Neural cell (in vitro differentiated cells): ENCODE results near the gene SCAP.

ENCODE experiments used
- CTCF ChIP-seq: fragments of 450-650 bp; IDR thresholded peaks from 2 replicates; pipeline ENCODE4 v1.5.1; 2014; ENCODE audit warnings: antibody characterized with exemption, mild to moderate bottlenecking, moderate library complexity; ENCODE audit not compliant: poor library complexity, severe bottlenecking
- EZH2 ChIP-seq: fragments of 200-600, 300-800 bp; shearing (Covaris generic), sonication (generic); IDR thresholded peaks from 2 replicates; pipeline ENCODE4 v1.6.1; 2014; ENCODE audit warnings: antibody characterized with exemption, low read length, borderline replicate concordance, mild to moderate bottlenecking; ENCODE audit not compliant: insufficient read depth, poor library complexity, severe bottlenecking
- MXI1 ChIP-seq: fragments of 450-650 bp; conservative IDR thresholded peaks from 2 replicates; pipeline ENCODE4 v1.6.1; 2014; ENCODE audit warnings: antibody characterized with exemption, mild to moderate bottlenecking; ENCODE audit not compliant: poor library complexity, severe bottlenecking
- POLR2AphosphoS5 ChIP-seq: IDR thresholded peaks from 2 replicates; pipeline ENCODE4 v1.6.1; 2012
- RAD21 ChIP-seq: fragments of 450-650 bp; conservative IDR thresholded peaks from 2 replicates; pipeline ENCODE4 v1.6.1; 2014; ENCODE audit warnings: antibody characterized with exemption, mild to moderate bottlenecking, moderate library complexity

- no peak for TF ChIP-seq CTCF
- no peak for TF ChIP-seq MXI1
- TF ChIP-seq POLR2AphosphoS5 = no peak
- TF ChIP-seq EZH2 = no peak
- TF ChIP-seq RAD21 = no peak
Measured at GRCh38 chr3:47503033-47503432, 27.3 kb upstream of the SCAP start.
